Testis (tissue), 3 donors: ENCODE data around the gene TPMT. TPM values are rescaled to one million over a fixed set of nuclear protein-coding genes. Genes with fewer than 3 reads are reported as not detected.
"Not testable (repeated sequence)": the region's sequence is repeated elsewhere in the genome, so short reads cannot be mapped to it uniquely, and the experiment has no call there.

Source experiments
- DNase-seq: peaks from one replicate; pipeline ENCODE4 v3.0.0-alpha.2; 2019
- H3K27ac ChIP-seq, 2 donors: fragments of 200-600 bp; sonication (generic); one replicate each; pipeline ENCODE4 v1.5.1; 2019
- H3K27me3 ChIP-seq: fragments of 200-600 bp; sonication (generic); one replicate; pipeline ENCODE4 v1.5.1; 2019
- H3K36me3 ChIP-seq: fragments of 200-600 bp; sonication (generic); one replicate; pipeline ENCODE4 v1.5.1; 2017; ENCODE audit warnings: low read depth; ENCODE audit errors: missing control alignments
- H3K4me1 ChIP-seq: fragments of 200-600 bp; sonication (generic); one replicate; pipeline ENCODE4 v1.5.1; 2019
- H3K4me3 ChIP-seq, 2 donors: fragments of 200-600 bp; sonication (generic); one replicate each; pipeline ENCODE4 v1.5.1; 2017 to 2019
- H3K9me3 ChIP-seq: fragments of 200-600 bp; sonication (generic); one replicate; pipeline ENCODE4 v1.5.1; 2017
- POLR2A ChIP-seq: fragments of 450-650 bp; IDR thresholded peaks from one replicate; pipeline ENCODE4 v1.6.1; 2017; ENCODE audit warnings: antibody characterized with exemption, mild to moderate bottlenecking, moderate library complexity
- WGBS, 2 donors: methylation state at CpG; one replicate each; pipeline ENCODE4 v1.1.5; 2018; 5-methylcytosine and 5-hydroxymethylcytosine counted together
- intact Hi-C: fragments of 100-400 bp; cut with DNase I; formaldehyde crosslinking; loops from one replicate; pipeline ENCODE4 v1.15.1; 2023; ENCODE audit warnings: low total_unique reads
- polyA plus RNA-seq: library from polyadenylated mRNA; stranded (reverse); fragments of 350-450 nt; fragmentation: Illumina TruSeq; extraction: RNeasy Lipid Tissue Mini Kit (QIAGEN cat#74804); gene quantifications from one replicate; pipeline ENCODE4 v1.2.3, GENCODE V29; 2014; ENCODE audit warnings: low read depth, low replicate concordance; ENCODE audit not compliant: insufficient read depth
- total RNA-seq, 2 donors: library from RNA; depleted of rRNA; stranded (reverse); fragments of >200 nt; gene quantifications; one replicate each; pipeline ENCODE4 v1.2.3, GENCODE V29; 2016
- TF ChIP-seq, protein P1 (sequence below), 3 experiments: fragments of 450-650 bp in 2 of 3; fragments of 200-600 bp in 1 of 3; sonication (generic) in 1 of 3; IDR thresholded peaks; one replicate each; pipeline ENCODE4 v1.5.1; 2016 to 2019; ENCODE audit warnings: antibody characterized with exemption in 3 of 3, mild to moderate bottlenecking in 2 of 3, moderate library complexity in 1 of 3

Gene TPMT
- total and polyA plus RNA-seq, 3 donors from 2014 or later, result 14.6 to 21.0 (median 18.3) TPM

GRCh38 chr6:18182568-18182967 lies 27.7 kb upstream of the TPMT start:
- TF ChIP-seq POLR2A, result no peak
- TF ChIP-seq, protein P1, sequence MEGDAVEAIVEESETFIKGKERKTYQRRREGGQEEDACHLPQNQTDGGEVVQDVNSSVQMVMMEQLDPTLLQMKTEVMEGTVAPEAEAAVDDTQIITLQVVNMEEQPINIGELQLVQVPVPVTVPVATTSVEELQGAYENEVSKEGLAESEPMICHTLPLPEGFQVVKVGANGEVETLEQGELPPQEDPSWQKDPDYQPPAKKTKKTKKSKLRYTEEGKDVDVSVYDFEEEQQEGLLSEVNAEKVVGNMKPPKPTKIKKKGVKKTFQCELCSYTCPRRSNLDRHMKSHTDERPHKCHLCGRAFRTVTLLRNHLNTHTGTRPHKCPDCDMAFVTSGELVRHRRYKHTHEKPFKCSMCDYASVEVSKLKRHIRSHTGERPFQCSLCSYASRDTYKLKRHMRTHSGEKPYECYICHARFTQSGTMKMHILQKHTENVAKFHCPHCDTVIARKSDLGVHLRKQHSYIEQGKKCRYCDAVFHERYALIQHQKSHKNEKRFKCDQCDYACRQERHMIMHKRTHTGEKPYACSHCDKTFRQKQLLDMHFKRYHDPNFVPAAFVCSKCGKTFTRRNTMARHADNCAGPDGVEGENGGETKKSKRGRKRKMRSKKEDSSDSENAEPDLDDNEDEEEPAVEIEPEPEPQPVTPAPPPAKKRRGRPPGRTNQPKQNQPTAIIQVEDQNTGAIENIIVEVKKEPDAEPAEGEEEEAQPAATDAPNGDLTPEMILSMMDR (IDR thresholded peaks at IDR 0.05), result no peak
- DNase-seq, result no peak
- intact Hi-C loops, result no loop called here
- Histone ChIP-seq H3K9me3 (no peaks in the 10 kb centered on the region), H3K27ac (no peak overlapping the region), H3K27me3 (no peaks in the 10 kb centered on the region), H3K4me3 (no peak overlapping the region), H3K36me3 (no peaks in the 10 kb centered on the region), H3K4me1 (peaks cover 10% of the 10 kb centered on the region)
- WGBS, 2 donors, result 71 to 95% methylated on average over 4 of the region's 4 CpGs

DNA sequence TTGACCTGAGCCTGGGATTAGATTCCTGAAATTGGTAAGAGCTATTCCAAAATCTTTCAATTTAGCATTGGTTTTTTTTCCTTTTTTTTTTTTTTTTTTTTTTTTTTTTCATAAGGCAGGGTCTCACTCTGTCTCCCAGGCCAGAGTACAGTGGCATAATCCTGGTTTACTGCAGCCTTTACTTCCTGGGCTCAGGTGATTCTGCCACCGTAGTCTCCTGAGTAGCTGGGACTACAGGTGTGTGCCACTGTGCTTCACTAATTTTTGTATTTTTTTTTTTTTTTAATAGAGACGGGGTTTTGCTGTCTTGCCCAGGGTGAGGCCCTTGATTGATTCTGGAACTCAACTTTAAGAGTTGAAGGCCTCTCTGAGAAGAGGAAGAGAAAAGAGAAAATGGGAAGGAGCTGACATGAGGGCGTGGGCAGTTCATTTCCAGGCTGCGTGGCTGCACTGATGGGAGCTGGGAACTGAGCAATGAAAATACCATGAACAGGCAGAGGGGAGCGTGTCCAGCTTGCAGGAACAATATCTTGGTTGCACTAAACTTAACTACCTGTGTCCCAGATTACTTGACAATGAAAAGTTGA lies 25.0 kb upstream of the TPMT start:
- no peak overlapping the region for H3K27ac ChIP-seq
- intact Hi-C loops, result no loop called here

GRCh38 chr6:18178960-18179615 lies 24.2 kb upstream of the TPMT start:
- Histone ChIP-seq H3K36me3 (no peaks in the 10 kb centered on the region), H3K27me3 (no peaks in the 10 kb centered on the region), H3K9me3 (no peaks in the 10 kb centered on the region), H3K4me3 (no peak overlapping the region), H3K4me1 (no peaks in the 10 kb centered on the region), H3K27ac (no peak overlapping the region)
- intact Hi-C loops, result no loop called here
- DNase-seq, result no peak
- WGBS, 2 donors, result 45 to 61% methylated on average over 3 of the region's 3 CpGs
- TF ChIP-seq POLR2A, result no peak
- TF ChIP-seq, protein P1 (IDR thresholded peaks at IDR 0.05), result no peak

More for the DNA sequence above, 25.0 kb upstream of the TPMT start:
- DNase-seq, result no peak
- H3K9me3 ChIP-seq, result no peaks in the 10 kb centered on the region
- TF ChIP-seq POLR2A, result no peak
- TF ChIP-seq, protein P1 (IDR thresholded peaks at IDR 0.05), result no peak
- no peaks in the 10 kb centered on the region for H3K36me3 ChIP-seq
- WGBS, 2 donors, result 78 to 83% methylated on average over 5 of the region's 5 CpGs
- H3K4me1 ChIP-seq, result no peaks in the 10 kb centered on the region
- no peak overlapping the region for H3K4me3 ChIP-seq
- H3K27me3 ChIP-seq, result no peaks in the 10 kb centered on the region

- no peak for DNase-seq
- no peak for TF ChIP-seq POLR2A
- TF ChIP-seq, protein P1 (IDR thresholded peaks at IDR 0.05), result no peak
Observed at GRCh38 chr6:18177286-18177965, 22.5 kb upstream of the TPMT start.

GRCh38 chr6:18176198-18176597 lies 21.3 kb upstream of the TPMT start:
- H3K4me3 ChIP-seq, H3K36me3 ChIP-seq, H3K4me1 ChIP-seq, H3K9me3 ChIP-seq, H3K27me3 ChIP-seq, intact Hi-C loops, H3K27ac ChIP-seq, DNase-seq: not testable (repeated sequence)
- WGBS, 2 donors, result 67 to 72% methylated on average over 4 of the region's 4 CpGs

More at GRCh38 chr6:18177286-18177965, 22.5 kb upstream of the TPMT start:
- Histone ChIP-seq H3K9me3 (no peaks in the 10 kb centered on the region), H3K4me3 (no peak overlapping the region), H3K27me3 (no peaks in the 10 kb centered on the region), H3K27ac (no peak overlapping the region), H3K36me3 (no peaks in the 10 kb centered on the region), H3K4me1 (no peaks in the 10 kb centered on the region)
- WGBS, 2 donors, result 87 to 89% methylated on average over 4 of the region's 4 CpGs
- intact Hi-C loops, result no loop called here
